GM12878 (cell line): ENCODE data around the gene CDC7.

Experiments
- ESRRA ChIP-seq: IDR thresholded peaks from 2 replicates; pipeline ENCODE4 v1.6.1; 2012; ENCODE audit warnings: mild to moderate bottlenecking, low read length, improper control_type of control experiment
- MYC ChIP-seq: IDR thresholded peaks from 2 replicates; pipeline ENCODE4 v1.6.1; 2011; ENCODE audit warnings: mild to moderate bottlenecking, low read length, moderate library complexity, inconsistent platforms; ENCODE audit not compliant: insufficient read depth, insufficient replicate concordance, insufficient read length, severe bottlenecking

- TF ChIP-seq ESRRA, result no peak
- TF ChIP-seq MYC, result no peak
Observed at GRCh38 chr1:91540910-91541309, 40.3 kb downstream of the CDC7 start.
